HepG2 (cell line): Measurements from ENCODE around the gene GRB10. TPM values are rescaled to one million over a fixed set of nuclear protein-coding genes. Genes with fewer than 3 reads are reported as not detected.
A peak's percentile ranks its signal among the peaks of the same experiment; 100 is the strongest.

Experiments
- ATF1 ChIP-seq: IDR thresholded peaks from 2 replicates; pipeline ENCODE4 v1.6.1; 2016; ENCODE audit warnings: mild to moderate bottlenecking, control low read depth
- CENPX ChIP-seq: sonication (generic); formaldehyde crosslinking; IDR thresholded peaks from 2 replicates; pipeline ENCODE4 v1.9.0; 2021; ENCODE audit warnings: mild to moderate bottlenecking, missing genetic modification reagents, moderate library complexity
- EHMT2 ChIP-seq: fragments of 200-600 bp; sonication (generic); IDR thresholded peaks from 2 replicates; pipeline ENCODE4 v1.7.0; 2017; ENCODE audit warnings: antibody characterized with exemption, low read depth, low read length, borderline replicate concordance
- HDAC1 ChIP-seq: sonication (generic); formaldehyde crosslinking; IDR thresholded peaks from 2 replicates; pipeline ENCODE4 v1.5.1; 2020; ENCODE audit warnings: mild to moderate bottlenecking, missing genetic modification reagents
- KAT8 ChIP-seq: IDR thresholded peaks from 2 replicates; pipeline ENCODE4 v1.6.1; 2016; ENCODE audit warnings: missing genetic modification reagents, missing compliant biosample characterization
- KLF9 ChIP-seq: IDR thresholded peaks from 2 replicates; pipeline ENCODE4 v1.6.1; 2016; ENCODE audit warnings: low read depth
- MTA3 ChIP-seq: sonication (generic); formaldehyde crosslinking; IDR thresholded peaks from 2 replicates; pipeline ENCODE4 v1.4.0; 2020; ENCODE audit warnings: missing genetic modification reagents
- PHB2 ChIP-seq: fragments of 450-650 bp; IDR thresholded peaks from 2 replicates; pipeline ENCODE4 v1.6.1; 2018; ENCODE audit not compliant: partially characterized antibody
- PRDM4 ChIP-seq: sonication (generic); formaldehyde crosslinking; IDR thresholded peaks from 2 replicates; pipeline ENCODE4 v1.9.0; 2021; ENCODE audit warnings: missing genetic modification reagents, borderline replicate concordance
- SAP130 ChIP-seq: IDR thresholded peaks from 2 replicates; pipeline ENCODE4 v1.6.1; 2016; ENCODE audit warnings: low read depth
- SRSF9 ChIP-seq: fragments of 200-400 bp; formaldehyde crosslinking; IDR thresholded peaks from 2 replicates; pipeline ENCODE4 v1.6.1; 2018; ENCODE audit warnings: borderline replicate concordance, mild to moderate bottlenecking, low read depth, low read length; ENCODE audit not compliant: insufficient read depth, poor library complexity, severe bottlenecking
- THYN1 ChIP-seq: sonication (generic); formaldehyde crosslinking; IDR thresholded peaks from 2 replicates; pipeline ENCODE4 v1.8.1; 2023; ENCODE audit warnings: low read depth, mild to moderate bottlenecking, moderate library complexity, missing genetic modification reagents, borderline replicate concordance
- YEATS4 ChIP-seq: sonication (generic); formaldehyde crosslinking; IDR thresholded peaks from 2 replicates; pipeline ENCODE4 v1.4.0; 2020; ENCODE audit warnings: missing genetic modification reagents, borderline replicate concordance
- ZBED4 ChIP-seq: sonication (generic); formaldehyde crosslinking; IDR thresholded peaks from 2 replicates; pipeline ENCODE4 v1.4.0; 2020; ENCODE audit warnings: missing genetic modification reagents, borderline replicate concordance
- ZBTB33 ChIP-seq: sonication (generic); formaldehyde crosslinking; IDR thresholded peaks from 2 replicates; pipeline ENCODE4 v1.4.0; 2020; ENCODE audit warnings: missing genetic modification reagents
- ZKSCAN8 ChIP-seq: IDR thresholded peaks from 2 replicates; pipeline ENCODE4 v1.6.1; 2016; ENCODE audit warnings: borderline replicate concordance, missing genetic modification reagents, missing compliant biosample characterization
- ZNF44 ChIP-seq: sonication (generic); formaldehyde crosslinking; IDR thresholded peaks from 2 replicates; pipeline ENCODE4 v1.5.1; 2020; ENCODE audit warnings: mild to moderate bottlenecking, missing genetic modification reagents
- ZNF639 ChIP-seq: conservative IDR thresholded peaks from 2 replicates; pipeline ENCODE4 v1.6.1; 2018; ENCODE audit warnings: missing genetic modification reagents
- ZNF770 ChIP-seq: sonication (generic); formaldehyde crosslinking; IDR thresholded peaks from 2 replicates; pipeline ENCODE4 v1.5.0; 2020; ENCODE audit warnings: mild to moderate bottlenecking, missing genetic modification reagents
- polyA plus RNA-seq, 8 experiments: library from polyadenylated mRNA; depleted of rRNA in 3 of 8; stranded (reverse) in 7 of 8; unstranded in 1 of 8; fragments of >200 nt; fragmentation: Illumina TruSeq in 4 of 8; extraction: Trizol in 4 of 8; gene quantifications; 2 replicates each; pipeline versions ENCODE4 v1.2.1 to v1.2.3, GENCODE V29; 2011 to 2016; ENCODE audit warnings: low read depth in 4 of 8, missing spikeins in 1 of 8, mixed read lengths in 1 of 8; ENCODE audit not compliant: insufficient read depth in 1 of 8
- total RNA-seq, 5 experiments: library from RNA; depleted of rRNA; stranded (reverse); fragments of >200 nt; fragmentation: Illumina TruSeq; extraction: Trizol; gene quantifications; 2 replicates each; pipeline ENCODE4 v1.2.3, GENCODE V29; 2016; ENCODE audit warnings: low read depth in 1 of 5

Gene GRB10
- total and polyA plus RNA-seq, 2 of the 13 experiments (the other 11 are each of a cell fraction or from before 2014, with no cell fraction given), result 4.0 to 6.8 TPM

GRCh38 chr7:50552921-50553320, 229.8 kb downstream of the GRB10 start (continued):
- TF ChIP-seq PRDM4 (CRISPR knock-in tag) (no peak), KLF9 (no peak), THYN1 (CRISPR knock-in tag) (no peak), ZNF44 (CRISPR knock-in tag) (no peak), KAT8 (CRISPR knock-in tag) (no peak), CENPX (no peak), ZBTB33 (no peak), EHMT2 (peak; percentile 89), PHB2 (no peak), SAP130 (CRISPR knock-in tag) (peak; percentile 73), MTA3 (no peak), YEATS4 (CRISPR knock-in tag) (no peak), ZKSCAN8 (CRISPR knock-in tag) (no peak), SRSF9 (no peak), ZBED4 (CRISPR knock-in tag) (no peak), ATF1 (no peak), HDAC1 (peak; percentile 62), ZNF770 (CRISPR knock-in tag) (no peak), ZNF639 (CRISPR knock-in tag) (no peak)
